Progenitor cell of endocrine pancreas (in vitro differentiated cells): Measurements from ENCODE around the gene ZNF296. TPM values are rescaled to one million over a fixed set of nuclear protein-coding genes. Genes with fewer than 3 reads are reported as not detected.

ENCODE experiments used
- DNase-seq: peaks from one replicate; pipeline ENCODE4 v3.0.0; 2021; ENCODE audit warnings: low spot score; ENCODE audit not compliant: unreplicated experiment
- H3K27ac Mint-ChIP-seq: 2 replicates; pipeline ENCODE4 v1.8.0; 2021; ENCODE audit warnings: mild to moderate bottlenecking, moderate library complexity, mixed read lengths
- H3K27me3 Mint-ChIP-seq: 2 replicates; pipeline ENCODE4 v1.8.0; 2021; ENCODE audit warnings: mixed read lengths
- H3K36me3 Mint-ChIP-seq: 2 replicates; pipeline ENCODE4 v1.8.0; 2022; ENCODE audit warnings: mixed read lengths; ENCODE audit not compliant: insufficient read depth
- H3K4me1 Mint-ChIP-seq: 2 replicates; pipeline ENCODE4 v1.8.0; 2021; ENCODE audit warnings: low read depth, mixed read lengths
- H3K4me3 Mint-ChIP-seq: 2 replicates; pipeline ENCODE4 v1.8.0; 2021; ENCODE audit warnings: low read depth, mild to moderate bottlenecking, moderate library complexity, mixed read lengths
- H3K9me3 Mint-ChIP-seq: 2 replicates; pipeline ENCODE4 v1.8.0; 2021; ENCODE audit warnings: low read depth, mixed read lengths
- total RNA-seq: library from RNA; stranded (reverse); gene quantifications from 2 replicates; pipeline ENCODE4 v1.2.1, GENCODE V29; 2021
- TF ChIP-seq, protein P1 (sequence below): fragments of 200-600 bp; sonication (generic); IDR thresholded peaks from one replicate; pipeline ENCODE4 v1.5.0; 2021; ENCODE audit warnings: antibody characterized with exemption, mild to moderate bottlenecking; ENCODE audit not compliant: unreplicated experiment

Gene ZNF296
- total RNA-seq, 1 donor from 2014 or later = 1.3 TPM

DNA sequence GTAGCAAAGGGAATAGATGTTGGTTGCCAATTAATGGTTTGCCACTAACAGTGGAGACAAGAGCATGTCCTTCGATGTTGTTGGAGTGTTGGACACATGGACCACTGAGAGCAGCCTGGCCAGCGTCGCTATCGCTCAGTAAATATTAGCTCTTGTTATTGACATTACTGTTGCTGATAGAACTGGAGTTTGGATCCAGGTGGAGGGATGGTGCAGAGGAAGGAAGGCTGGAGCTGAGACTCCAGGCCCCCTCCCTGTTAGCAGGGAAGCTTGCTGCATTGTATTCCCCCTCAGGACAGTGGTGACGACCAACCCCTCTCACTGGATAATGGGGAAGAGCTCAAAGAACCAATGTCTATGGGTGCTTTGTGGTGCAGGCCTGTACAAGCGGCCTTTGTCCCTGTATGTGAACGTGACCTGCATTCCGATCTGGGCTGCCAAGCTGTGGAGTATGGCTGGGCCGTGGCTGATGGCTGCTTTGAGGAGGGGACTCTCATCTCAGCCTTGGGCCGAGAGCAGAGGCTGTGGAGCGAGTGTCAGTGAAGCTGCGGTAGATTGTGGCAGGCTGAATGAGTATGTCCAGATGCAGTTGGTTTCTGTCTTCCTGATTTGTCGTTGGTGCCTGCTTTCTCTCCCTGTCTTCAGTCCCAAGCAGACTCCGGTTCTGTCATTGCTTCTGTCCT lies 30.5 kb downstream of the ZNF296 start:
- peaks cover 23% of the 10 kb centered on the region for H3K36me3 Mint-ChIP-seq
- DNase-seq = no peak
- no peaks in the 10 kb centered on the region for H3K9me3 Mint-ChIP-seq
- H3K4me1 Mint-ChIP-seq = peaks cover 24% of the 10 kb centered on the region
- peak overlapping the region; percentile 92 for H3K27ac Mint-ChIP-seq
- no peaks in the 10 kb centered on the region for H3K27me3 Mint-ChIP-seq
- TF ChIP-seq, protein P1, sequence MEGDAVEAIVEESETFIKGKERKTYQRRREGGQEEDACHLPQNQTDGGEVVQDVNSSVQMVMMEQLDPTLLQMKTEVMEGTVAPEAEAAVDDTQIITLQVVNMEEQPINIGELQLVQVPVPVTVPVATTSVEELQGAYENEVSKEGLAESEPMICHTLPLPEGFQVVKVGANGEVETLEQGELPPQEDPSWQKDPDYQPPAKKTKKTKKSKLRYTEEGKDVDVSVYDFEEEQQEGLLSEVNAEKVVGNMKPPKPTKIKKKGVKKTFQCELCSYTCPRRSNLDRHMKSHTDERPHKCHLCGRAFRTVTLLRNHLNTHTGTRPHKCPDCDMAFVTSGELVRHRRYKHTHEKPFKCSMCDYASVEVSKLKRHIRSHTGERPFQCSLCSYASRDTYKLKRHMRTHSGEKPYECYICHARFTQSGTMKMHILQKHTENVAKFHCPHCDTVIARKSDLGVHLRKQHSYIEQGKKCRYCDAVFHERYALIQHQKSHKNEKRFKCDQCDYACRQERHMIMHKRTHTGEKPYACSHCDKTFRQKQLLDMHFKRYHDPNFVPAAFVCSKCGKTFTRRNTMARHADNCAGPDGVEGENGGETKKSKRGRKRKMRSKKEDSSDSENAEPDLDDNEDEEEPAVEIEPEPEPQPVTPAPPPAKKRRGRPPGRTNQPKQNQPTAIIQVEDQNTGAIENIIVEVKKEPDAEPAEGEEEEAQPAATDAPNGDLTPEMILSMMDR = no peak
- H3K4me3 Mint-ChIP-seq = peak overlapping the region; percentile 43

DNA sequence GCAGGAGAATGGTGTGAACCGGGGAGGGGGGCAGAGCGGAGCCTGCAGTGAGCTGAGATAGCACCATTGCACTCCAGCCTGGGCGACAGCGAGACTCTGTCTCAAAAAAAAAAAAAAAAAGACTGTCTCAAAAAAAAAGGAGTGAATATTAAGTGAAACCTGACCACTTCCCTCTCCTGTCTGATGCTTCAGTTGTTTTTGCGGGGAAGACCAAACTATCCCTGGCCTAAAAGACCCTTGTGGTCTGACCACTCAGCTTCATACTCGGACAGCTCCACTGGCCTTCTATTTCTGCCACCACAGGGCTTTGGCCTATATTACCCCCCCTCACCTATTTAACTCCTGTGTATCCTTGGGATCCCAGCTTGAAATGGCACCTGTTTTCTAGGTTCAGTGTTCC lies 35.2 kb downstream of the ZNF296 start:
- Mint-ChIP-seq H3K27ac (no peak overlapping the region), H3K4me1 (peaks cover 25% of the 10 kb centered on the region), H3K9me3 (no peaks in the 10 kb centered on the region), H3K27me3 (no peaks in the 10 kb centered on the region), H3K4me3 (peak overlapping the region; percentile 47), H3K36me3 (peaks cover 22% of the 10 kb centered on the region)
- DNase-seq = no peak
- TF ChIP-seq, protein P1 = no peak

DNA sequence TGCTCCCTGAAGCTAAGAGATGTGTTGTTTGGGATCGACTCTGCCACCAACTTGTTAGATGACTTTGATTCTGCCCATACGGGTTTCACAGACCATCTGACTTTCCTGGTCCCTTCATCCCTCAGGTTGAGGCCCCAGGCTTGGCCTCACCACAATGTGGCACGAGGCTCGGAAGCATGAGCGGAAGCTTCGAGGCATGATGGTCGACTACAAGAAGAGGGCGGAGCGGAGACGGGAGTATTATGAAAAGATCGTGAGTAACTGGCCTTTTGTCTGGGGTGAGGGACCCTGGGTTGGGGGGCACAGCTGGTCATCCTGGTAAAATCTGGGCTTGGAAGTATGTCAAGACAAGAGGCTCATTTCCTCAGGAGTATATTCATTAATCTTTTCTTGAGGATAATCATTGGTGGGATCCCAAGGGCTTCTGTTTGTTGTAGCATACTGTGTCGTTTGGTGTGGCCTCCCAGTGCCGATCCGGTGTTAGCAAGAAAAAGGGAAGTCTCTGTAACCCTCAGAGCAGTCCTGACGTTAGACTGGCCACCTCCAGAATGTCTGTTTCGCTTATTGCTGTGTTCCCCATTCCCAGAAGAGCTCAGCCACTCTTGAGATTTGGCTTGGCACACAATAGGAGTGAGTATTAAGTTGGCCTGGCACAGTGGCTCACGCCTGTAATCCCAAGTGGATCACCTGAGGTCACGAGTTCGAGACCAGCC lies 36.1 kb downstream of the ZNF296 start:
- Mint-ChIP-seq H3K27me3 (no peaks in the 10 kb centered on the region), H3K4me3 (peak overlapping the region; percentile 91), H3K27ac (no peak overlapping the region), H3K9me3 (no peaks in the 10 kb centered on the region), H3K36me3 (peaks cover 16% of the 10 kb centered on the region), H3K4me1 (peaks cover 16% of the 10 kb centered on the region)
- TF ChIP-seq, protein P1 = no peak
- no peak for DNase-seq

DNA sequence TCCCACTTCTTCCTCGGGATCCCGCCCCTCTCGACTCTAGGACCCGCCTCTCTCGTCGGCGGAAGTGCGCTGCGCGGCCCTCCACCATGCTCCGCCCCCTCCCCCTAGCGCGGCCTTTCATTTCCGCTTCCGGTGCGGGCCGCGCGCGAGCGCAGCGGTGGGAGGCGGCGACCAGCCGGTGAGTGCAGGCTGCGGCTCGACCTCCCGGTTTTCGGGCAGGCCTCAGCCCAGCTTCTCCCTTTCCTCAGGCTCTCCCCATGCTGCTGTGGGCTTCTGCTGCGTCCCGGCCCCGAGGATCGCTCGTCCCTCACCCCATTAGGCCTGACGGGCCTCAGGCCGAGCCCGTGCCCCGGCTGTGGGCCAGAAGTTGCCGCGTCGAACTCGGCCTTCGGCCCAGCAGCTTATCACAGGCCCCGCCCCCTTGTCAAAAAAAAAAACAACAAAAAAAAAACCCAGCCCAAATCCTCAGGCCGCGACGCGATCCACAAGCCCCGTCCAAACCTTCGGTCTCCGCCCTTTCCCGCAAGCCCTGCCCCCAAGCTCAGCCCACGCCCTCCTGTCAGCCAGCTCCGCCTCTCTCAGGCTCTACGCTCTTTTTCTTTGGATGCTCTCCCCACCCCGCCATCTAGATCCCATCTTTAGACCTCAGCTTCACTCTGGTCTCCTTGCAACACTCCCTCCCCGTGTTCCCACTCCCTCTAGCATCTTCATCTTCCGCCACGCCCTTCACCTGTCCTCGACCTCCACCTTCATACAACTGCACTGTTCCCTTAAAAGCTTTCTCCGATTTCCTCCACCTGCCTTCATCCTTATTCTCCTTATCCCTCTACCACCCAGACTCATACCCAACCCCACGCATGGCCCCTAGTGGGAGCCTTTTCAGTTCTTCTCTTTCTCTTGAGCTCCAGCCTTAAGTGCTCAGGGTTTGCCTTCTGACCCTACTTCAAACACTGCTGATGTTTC lies 37.1 kb downstream of the ZNF296 start, which contains the start of gene CLASRP:
Gene CLASRP, plus strand, starts transcription at position 115 of the 963 bp plus-strand sequence. CDS start 1,168 bp downstream, outside the sequence.
- Mint-ChIP-seq H3K9me3 (no peaks in the 10 kb centered on the region), H3K27me3 (no peaks in the 10 kb centered on the region), H3K4me1 (peaks cover 12% of the 10 kb centered on the region), H3K4me3 (peak within 1 kb of the TSS; percentile 91), H3K27ac (peak within 1 kb of the TSS; percentile 96), H3K36me3 (peaks cover 12% of the 10 kb centered on the region)
- TF ChIP-seq, protein P1 = no peak
- peak; percentile 72 for DNase-seq
